ENCODE data around the gene HUS1B. TPM values are rescaled to one million over a fixed set of nuclear protein-coding genes. Genes with fewer than 3 reads are reported as not detected.

Gene HUS1B
- total RNA-seq, 1 donor from 2014 or later, result 0.98 TPM

DNA sequence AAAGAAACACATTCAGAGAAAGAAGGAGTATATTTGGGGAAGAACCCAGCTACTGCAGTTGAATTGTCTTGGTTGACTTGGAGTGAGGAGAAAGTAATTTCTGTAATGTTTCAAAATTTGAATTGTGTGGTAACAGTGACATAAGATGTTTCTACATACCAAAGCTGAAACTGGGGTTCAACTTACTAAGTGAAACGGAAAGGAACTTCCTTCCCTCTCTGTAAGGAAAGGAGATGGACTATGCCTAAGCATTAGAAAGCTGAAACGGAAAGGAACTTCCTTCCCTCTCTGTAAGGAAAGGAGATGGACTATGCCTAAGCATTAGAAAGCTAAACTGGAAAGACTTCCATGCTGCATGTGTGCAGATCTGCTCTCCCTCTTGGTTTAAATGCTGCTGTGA lies 46.0 kb downstream of the HUS1B start:
- Histone ChIP-seq H3K4me1 (no peaks in the 10 kb centered on the region), H3K27ac (no peak overlapping the region), H3K9me3 (no peaks in the 10 kb centered on the region), H3K4me3 (no peak overlapping the region), H3K27me3 (no peaks in the 10 kb centered on the region), H3K36me3 (peaks cover 0 to 14% of the 10 kb centered on the region in 2 donors)
- TF ChIP-seq CTCF (IDR thresholded peaks at IDR 0.05), result no peak
- no peak for TF ChIP-seq POLR2AphosphoS5 (IDR thresholded peaks at IDR 0.05; ENCODE audit: insufficient read depth in 1 of 2, low read depth in 1 of 2)
- TF ChIP-seq POLR2A (IDR thresholded peaks at IDR 0.05), result no peak
- no peak for DNase-seq (ENCODE audit: extremely low spot score in 2 of 2)
- intact Hi-C loops (cut with DNase I), result no loop called here

DNA sequence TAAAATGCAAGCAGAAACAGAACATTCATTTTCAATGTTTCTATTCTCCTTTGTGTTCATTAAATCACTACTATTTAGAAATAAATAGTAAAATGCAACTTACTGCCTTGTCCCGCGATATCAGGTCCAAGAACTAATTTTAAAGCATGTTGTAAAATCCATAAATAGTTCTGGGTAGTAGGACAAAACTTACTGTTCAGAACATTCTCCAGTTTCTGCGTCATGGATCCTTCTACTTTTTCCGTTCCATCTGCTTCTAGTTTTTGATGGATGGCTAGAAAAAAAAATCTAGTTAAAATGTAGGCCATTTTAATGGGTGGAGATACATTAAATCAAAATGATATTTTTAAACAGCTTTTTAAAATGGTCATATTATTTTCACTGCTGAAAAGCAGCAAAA lies 47.0 kb downstream of the HUS1B start:
- intact Hi-C loops (cut with DNase I), result no loop called here
- Histone ChIP-seq H3K27me3 (no peaks in the 10 kb centered on the region), H3K4me3 (no peak overlapping the region), H3K9me3 (no peaks in the 10 kb centered on the region), H3K4me1 (no peaks in the 10 kb centered on the region), H3K27ac (no peak overlapping the region), H3K36me3 (peaks cover 0 to 9% of the 10 kb centered on the region in 2 donors)
- TF ChIP-seq POLR2AphosphoS5 (IDR thresholded peaks at IDR 0.05; ENCODE audit: insufficient read depth in 1 of 2, low read depth in 1 of 2) (no peak), POLR2A (IDR thresholded peaks at IDR 0.05) (no peak), CTCF (IDR thresholded peaks at IDR 0.05) (no peak)
- DNase-seq (ENCODE audit: extremely low spot score in 2 of 2), result no peak

DNA sequence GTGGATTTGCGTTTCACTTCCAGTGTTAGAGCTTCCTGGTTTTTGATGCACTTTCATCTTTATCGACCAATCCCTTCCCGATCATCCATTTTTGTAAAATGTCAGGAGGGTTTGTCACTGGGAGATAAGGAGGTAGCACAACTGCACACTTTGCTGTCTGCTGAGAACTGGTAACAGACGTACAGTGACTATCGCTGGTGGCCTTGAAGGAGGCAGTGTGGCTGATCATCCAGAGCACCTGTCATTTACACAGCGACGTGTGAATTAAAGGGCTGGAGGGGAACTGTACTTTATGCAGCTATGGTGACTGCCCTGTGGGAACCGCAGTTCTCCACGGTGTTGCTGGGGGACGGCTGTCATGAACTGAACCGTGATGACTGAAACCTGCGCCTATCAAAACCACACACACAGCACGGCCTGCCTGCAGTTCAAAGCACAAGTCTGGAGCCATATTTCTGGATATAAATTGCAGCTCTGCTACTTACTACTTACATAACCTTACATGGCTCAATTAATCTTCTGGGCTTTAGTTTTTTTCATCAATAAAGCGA lies 50.0 kb downstream of the HUS1B start:
- Histone ChIP-seq H3K36me3 (peaks cover 0 to 9% of the 10 kb centered on the region in 2 donors), H3K27me3 (no peaks in the 10 kb centered on the region), H3K4me3 (no peak overlapping the region), H3K4me1 (no peaks in the 10 kb centered on the region), H3K9me3 (no peaks in the 10 kb centered on the region), H3K27ac (no peak overlapping the region)
- TF ChIP-seq POLR2AphosphoS5 (IDR thresholded peaks at IDR 0.05; ENCODE audit: insufficient read depth in 1 of 2, low read depth in 1 of 2) (no peak), POLR2A (IDR thresholded peaks at IDR 0.05) (no peak), CTCF (IDR thresholded peaks at IDR 0.05) (no peak)
- intact Hi-C loops (cut with DNase I), result no loop called here
- DNase-seq (ENCODE audit: extremely low spot score in 2 of 2), result no peak

Other genes with a start within 250 kb of the HUS1B start
- 23.6 TPM for gene EXOC2, start 36.0 kb upstream of the HUS1B start, total RNA-seq

Data from vagina (tissue), 2 donors.